HG03025 (cell line): ENCODE measurements around the gene PLK5.
A peak's percentile ranks its signal among the peaks of the same experiment; 100 is the strongest.
"Not testable (repeated sequence)": the region's sequence is repeated elsewhere in the genome, so short reads cannot be mapped to it uniquely, and the experiment has no call there.

Experiments used
- ATAC-seq: cut with Tn5 transposase; IDR thresholded peaks from one replicate; pipeline ENCODE4 v1.9.1; 2021; ENCODE audit warnings: mild to moderate bottlenecking, moderate library complexity; ENCODE audit not compliant: unreplicated experiment, low FRiP score

PLK5 gene

DNA sequence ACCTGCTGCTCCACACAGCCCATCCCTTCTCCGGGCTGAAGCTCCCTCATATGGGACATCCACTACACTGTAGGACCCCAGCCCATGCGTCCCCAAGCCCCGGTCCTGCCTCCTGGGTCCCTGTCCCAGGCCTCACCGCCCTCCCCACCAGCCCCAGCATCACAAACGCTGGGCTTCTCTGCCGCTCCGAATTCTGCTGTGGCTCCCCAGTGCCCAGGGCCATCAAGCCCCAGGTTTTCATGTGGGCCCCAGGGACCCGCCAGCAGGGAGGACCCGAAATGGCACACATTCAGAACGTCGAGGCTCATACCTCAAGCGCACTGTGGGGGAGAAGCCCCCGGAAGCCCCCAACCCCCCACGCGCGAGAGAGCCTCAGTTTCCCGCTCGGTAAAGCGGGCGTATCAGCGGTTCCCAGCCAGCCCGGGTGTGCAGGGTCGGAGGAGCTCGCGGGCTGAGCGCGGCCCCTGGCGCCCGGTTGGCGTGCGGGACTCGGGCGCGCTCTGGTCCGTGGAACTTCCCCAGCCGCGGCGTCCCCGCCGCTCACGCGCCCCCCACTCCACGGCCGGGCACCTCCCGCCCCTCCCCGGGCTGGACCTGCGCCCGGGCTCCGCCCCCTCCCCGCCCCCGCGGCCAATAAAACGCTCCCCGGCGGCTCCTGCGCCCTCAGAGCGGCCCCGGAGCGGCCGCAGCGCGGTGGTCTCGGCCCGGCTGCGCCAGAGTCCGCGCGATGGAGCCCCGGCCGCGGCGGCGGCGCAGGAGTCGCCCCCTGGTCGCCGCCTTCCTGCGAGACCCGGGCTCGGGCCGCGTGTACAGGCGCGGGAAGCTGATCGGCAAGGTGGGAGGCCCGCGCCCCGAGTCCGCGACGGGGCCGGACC is at the start of gene PLK5:
Gene PLK5, plus strand, starts transcription at position 666 of the 875 bp plus-strand sequence. CDS start 2,920 bp downstream, outside the sequence.
- ATAC-seq = no peak

- no peak for ATAC-seq
Measured at GRCh38 chr19:1474765-1475351, 49.0 kb upstream of the PLK5 start.

DNA sequence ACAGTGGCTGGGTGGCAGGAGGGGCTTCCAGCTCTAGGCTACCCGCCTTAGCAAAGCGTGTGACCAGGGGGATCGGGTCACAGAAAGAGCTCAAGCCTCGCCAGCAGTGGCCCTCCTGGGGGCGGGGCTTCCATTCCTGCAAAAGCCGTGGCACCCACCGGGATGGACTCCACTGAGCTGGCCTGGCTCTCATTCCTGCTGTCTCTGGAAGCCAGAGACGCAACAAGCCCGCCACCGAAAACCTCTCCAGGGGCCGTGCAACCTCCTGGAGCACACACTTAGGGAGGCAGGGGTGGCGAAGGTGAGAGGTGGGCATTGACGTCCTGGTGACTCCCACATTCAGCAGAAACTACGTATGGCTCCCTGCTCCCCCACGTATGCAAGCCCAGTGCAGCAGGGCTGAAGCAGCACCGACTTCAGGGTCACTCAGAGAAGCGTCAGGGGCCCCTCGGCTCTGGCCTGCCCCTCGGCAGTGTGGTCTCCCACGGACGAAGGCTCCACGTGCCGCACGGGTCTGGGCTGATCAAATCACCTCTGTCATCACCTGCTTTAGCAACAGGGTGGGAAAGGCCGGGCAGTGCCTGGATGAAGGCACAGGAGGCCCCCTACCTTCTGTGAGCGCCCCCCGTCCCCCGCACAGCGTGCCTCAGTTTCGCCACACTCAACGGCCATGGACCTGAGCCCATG is 48.0 kb upstream of the PLK5 start:
- ATAC-seq = no peak

GRCh38 chr19:1477056-1477455 is 46.8 kb upstream of the PLK5 start:
- ATAC-seq = not testable (repeated sequence)

DNA sequence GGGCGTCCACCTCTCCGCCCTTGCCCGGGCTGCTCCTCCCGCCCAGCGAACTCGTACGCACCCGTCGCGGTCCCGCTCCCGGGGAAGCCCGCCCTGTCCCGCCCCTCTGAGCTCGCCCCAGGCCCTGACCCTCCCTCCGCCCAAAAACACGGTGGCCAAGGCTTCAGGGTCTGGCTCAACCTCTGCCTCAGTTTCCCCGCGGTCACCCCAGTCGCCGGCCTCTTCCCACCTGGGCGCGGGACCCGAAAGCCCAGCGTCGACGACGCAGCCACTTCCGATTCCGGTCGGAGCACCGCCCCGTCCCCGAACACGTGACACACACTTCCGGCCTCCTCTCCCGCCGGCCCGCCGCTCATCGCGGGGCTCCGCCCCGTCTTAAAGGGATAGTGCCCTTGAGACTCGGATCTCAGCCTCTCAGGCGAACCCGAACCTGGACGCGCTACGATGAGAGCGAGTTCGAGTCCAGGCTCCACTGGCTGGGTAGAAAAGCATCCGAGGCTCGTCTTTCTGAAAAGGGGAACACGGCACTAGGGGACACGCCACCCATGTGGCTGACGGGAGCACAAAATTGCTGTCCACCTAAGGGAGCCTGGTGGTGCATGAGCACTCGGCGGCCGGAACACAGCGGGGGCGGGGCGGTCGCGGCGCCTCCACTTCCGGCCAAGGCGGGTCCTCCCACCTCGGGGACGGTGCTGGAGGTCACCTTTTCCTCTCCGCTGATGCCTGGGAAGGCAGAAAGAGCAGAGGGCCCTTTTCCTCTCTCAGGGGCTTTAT is 44.8 kb upstream of the PLK5 start, which contains the start of gene C19orf25:
Gene C19orf25, minus strand, starts transcription at position 282 of the 774 bp plus-strand sequence. CDS start 312 bp downstream, outside the sequence.
- peak; percentile 84 for ATAC-seq

- ATAC-seq = no peak
Measured at GRCh38 chr19:1481224-1481892, 42.5 kb upstream of the PLK5 start.

GRCh38 chr19:1481893-1482360 is 42.0 kb upstream of the PLK5 start:
- no peak for ATAC-seq

DNA sequence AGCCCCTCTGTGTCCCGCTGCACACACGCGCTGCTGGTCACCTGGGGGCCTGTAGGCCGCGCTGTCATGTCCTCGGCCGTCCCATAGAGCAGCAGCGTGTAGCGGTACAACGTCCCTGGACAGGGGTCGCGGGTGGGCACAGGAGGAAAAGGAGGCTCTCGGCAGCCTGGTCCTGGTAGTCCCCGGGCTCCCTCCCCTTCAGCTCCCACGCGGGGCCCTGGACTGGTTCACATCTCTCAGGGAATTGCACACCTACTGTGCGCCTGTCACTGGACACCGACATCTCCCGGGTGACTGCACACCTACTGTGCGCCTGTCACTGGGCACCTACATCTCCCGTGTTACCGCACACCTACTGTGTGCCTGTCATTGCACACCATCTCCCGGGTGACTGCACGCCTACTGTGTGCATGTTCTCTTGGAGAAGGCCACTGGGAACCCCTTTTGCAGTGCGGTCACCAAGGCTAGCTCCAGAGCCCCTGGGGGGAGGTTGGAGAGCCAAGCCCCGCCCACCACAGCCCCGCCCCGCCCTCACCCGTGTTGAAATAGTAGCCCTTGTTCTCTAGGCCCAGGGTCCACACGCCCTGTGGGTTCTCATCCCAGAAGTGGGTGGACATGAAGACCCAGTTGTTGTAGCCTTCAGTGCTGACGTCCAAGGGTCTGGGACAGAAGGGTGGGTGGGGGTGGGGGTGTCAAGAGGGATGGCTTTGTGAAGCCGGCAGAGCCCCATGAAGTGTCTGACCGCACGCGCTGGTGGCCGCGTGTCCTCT is 41.3 kb upstream of the PLK5 start:
- no peak for ATAC-seq

DNA sequence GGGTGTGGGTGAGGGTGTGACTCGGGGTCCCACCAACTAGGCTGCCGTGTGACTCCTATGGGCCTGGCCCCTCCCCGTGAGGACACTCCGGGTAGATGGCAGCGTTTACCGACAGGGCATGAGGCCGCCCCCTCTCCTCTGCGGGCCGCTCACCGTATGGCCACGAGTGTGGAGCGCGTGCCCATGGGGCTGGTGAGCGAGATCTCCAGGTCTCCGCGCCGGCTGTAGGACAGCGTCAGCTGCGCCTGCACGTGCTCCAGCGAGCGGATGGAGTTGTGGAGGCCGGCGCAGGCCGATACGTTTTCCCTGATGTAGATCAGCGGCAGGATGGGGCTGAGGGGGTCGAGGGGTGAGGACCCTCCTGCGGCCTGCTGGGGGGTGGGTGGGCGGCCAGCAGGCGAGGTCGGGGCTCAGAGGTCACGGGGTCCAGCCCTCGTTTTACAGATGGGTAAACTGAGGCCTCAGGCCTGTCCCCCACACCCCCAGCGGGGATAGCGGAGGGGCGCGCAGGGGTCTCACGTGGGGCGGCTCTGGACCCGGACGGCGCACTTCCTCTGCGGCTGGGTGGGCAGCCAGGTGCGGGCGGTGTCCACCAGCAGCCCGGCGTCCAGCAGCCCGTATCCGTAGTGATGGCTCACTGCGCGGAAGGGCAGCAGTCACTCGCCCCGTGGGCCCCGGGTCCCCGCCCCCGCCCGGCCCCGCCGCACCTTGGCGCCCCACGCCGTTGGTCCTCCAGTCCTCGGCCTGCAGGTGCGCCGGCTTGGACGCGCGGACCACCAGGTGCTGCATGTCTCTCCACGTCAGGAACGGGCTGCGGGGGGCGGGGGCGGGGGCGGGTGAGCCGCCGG is 40.5 kb upstream of the PLK5 start:
- ATAC-seq = no peak

DNA sequence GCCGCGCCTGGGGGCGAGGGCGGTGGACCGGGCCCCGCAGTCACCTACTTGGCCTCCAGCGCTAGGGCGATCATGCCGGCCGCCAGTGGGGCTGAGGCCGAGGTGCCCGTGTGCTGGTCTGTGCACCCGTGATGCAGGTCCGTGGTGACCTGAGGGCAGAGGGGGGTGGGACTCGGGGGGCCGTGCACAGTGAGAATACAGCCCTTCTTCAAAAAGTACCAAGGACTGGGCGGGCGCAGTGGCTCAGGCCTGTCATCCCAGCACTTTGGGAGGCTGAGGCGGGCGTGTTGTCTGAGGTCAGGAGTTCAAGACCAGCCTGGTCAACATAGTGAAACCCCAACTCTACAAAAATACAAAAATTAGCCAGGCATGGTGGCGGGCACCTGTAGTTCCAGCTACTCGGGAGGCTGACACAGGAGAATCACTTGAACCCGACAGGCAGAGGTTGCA is 39.9 kb upstream of the PLK5 start:
- no peak for ATAC-seq

- no peak for ATAC-seq
Measured at GRCh38 chr19:1486720-1487575, 36.9 kb upstream of the PLK5 start.

DNA sequence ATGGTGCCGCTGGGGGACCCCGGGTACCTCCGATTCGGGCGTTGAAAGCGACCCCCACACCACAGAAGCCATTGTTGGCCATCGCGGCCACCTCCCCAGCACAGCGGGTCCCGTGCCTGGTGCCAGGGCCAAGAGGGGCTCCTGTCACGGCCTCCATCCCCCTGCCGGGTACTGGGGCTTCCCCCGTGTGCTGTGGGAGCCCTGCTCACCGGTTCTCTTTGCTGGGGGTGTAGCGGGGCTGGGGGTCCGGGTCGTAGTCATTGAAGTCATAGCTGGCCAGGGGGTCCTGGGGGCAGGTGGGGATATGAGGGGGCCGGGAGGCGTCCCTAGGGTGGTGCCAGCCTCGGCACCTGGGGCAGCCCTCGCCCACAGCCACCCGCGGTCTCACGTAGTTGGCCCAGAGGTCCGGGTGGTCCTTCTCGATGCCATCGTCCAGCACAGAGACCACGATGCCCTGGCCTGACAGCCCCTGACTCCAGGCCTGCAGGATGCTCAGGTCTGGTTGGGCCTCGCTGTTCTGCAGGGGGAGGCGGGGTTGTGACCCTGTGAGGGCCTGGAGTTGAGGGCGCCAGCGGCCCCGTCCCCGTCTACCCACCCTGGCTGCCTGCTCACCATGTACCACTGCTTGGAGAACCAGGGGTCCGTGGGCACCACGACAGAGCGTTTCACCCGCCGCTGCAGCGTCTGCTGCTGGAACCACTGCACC is 36.1 kb upstream of the PLK5 start:
- no peak for ATAC-seq

DNA sequence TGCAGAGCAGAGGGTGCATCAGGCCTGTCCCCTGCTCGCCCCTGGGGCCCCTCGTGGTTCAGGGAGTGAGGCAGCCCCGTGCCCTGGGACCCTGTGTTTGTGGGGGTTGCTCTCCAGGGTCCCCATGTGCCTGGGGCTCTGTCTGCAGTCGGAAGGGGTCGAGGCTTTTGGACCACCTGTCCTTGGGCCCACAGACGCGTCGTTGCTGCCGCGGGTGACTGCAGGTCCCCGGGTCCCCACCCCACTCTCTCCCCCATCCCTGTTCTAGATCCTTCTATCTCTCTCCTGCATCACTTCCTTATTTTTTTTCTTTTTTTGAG is 35.6 kb upstream of the PLK5 start:
- ATAC-seq = no peak

- no peak for ATAC-seq
Measured at GRCh38 chr19:1489463-1490310, 34.2 kb upstream of the PLK5 start.

DNA sequence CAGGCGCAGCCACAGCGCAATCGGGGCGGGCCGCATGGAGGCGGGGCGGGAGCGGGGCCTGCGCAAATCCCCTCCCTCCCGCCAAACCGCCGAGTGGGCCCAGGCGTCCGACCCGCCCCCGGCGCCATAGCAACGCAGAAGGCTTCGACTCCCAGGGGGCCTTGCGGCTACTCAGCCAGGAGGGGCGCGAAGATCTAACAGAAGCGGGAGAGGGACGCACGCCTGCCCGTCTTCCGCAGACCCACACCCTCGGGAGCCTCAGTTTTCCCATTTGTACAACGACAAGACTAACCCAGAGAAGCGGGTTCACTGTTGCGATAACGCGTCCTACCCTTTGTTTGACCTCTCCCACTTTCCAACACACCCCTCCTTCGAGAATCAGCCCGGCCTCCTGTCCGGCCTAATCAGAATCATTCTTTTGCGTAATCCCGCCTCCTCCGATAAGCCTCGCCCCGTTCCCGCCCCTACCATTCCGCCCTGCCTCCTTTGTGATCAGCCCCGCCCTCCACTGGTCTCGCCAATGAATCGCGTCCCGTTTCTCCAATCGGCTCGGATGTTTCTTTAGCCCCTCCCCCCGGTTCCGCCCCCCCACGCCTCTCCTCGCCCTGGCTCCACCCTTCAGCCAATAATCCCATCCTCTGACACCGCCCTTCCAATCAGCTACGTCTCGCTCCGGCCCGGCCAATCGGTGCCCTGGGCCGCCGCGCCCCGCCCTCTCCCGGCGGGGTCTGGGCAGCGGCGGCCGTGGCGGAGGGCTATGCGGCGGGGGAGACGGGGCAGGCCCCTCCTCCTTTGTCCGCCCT is 33.4 kb upstream of the PLK5 start, which contains the start of gene PCSK4:
Gene PCSK4, minus strand, starts transcription at position 40 of the 803 bp plus-strand sequence. Its CDS starts 4 bp downstream, at position 36.
- peak; percentile 70 for ATAC-seq
